Measurements from ENCODE around the gene SLC43A2.
A peak's percentile ranks its signal among the peaks of the same experiment; 100 is the strongest.

Gene SLC43A2

DNA sequence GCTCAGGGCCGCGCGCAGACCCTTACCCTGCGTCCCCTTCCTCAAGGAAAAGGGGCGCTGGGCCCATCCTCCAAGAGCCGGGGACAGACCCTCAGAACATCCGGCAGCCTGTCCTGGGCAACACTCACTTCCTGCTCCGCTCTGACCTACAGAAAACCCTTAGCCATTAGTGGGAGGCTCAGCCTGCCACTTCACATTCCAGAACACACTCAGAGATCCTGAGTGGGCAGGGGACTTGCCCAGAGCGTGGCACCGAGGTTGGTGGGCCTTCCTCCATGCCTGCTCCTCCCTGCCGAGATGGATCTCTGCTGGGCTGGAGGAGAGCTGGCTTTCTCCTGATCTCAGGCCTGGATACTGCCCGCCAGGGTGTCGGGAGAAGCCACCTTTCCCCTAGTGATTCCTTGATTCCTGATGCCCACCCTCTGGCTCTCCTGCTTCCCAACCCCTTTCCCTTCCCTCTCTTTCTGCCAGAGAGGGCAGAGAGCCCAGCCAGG is 15.4 kb upstream of the SLC43A2 start:
- no peak for DNase-seq (ENCODE audit: low read depth)

DNA sequence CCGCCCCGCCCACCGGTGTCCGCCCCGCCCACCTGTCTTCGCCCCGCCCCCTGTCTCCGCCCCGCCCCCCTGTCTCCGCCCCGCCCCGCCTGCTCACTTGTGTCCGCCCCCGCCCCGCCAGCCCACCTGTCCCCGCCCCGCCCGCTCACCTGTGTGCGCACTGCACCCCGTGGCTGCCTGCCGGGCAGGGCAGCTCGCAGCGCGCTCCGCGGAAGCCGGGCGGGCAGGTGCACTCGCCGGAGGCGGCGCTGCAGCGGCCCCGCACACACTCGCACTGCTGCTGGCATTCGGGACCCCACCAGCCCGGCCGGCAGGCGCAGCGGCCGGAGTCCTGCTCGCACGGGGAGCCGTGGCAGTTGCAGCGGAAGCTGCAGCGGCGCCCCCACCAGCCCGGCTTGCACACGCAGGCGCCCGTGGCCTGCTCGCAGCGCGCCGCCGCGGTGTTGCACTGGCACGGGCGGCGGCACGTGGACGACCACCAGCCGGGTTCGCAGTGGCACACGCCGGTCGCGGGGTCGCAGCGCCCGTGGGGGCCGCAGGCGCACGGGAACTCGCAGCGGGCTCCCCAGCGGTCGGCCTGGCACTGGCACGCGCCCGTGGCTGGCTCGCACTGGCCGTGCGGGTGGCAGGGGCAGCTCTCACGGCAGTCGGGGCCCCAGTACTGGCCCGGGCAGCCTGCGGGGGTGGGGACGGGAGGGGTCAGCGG is 14.8 kb upstream of the SLC43A2 start:
- peak; percentile 31 for DNase-seq (ENCODE audit: low read depth)

DNA sequence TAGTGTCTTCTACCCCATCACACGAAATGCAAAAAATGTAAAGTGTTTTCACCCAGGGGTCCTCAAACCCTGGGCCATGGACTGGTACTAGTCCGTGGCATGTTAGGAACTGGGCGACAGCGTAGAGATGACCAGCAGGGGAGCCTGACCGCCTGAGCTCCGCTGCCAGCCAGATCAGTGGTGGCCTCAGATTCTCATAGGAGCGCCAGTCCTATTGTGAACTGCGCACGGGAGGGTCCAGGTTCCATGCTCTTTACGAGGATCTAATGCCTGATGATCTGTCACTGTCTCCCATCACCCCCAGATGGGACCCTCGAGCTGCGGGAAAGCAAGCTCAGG is 12.4 kb upstream of the SLC43A2 start:
- DNase-seq (ENCODE audit: low read depth): no peak

DNA sequence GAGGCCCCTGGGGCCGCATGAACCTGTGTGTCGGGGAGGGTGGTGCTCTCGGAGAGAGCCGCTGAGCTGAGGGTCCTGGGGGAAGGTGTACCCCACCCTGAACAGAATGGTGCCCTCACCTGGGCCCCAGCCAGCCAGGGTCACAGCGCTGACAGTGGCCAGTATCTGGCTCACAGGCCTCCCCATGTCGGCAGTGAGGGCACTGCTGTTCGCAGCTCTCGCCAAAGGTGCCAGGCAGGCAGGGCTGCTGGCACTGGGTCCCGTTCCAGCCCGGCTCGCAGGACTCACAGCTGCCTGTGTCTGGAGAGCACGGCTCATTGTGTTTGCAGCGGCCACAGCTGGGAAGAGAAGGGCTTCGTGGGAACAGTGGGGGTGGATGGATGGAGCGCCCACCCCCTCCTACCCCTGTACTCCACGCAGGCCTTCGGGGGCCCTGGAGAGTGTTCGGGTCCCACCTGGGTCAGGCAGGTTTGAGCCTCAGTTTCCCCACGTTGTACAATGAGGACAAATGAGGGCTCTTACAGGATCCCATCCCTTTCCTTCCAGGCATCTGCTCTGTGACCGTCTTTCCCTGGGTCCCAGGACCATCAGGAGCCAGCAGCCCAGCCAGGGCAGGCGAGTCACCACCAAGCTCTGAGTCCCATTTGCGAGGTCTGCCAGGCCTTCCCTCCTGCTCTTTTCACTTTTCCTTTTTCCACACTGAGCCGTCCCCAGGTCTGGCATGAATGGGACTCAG is 11.9 kb upstream of the SLC43A2 start:
- DNase-seq (ENCODE audit: low read depth): no peak

DNA sequence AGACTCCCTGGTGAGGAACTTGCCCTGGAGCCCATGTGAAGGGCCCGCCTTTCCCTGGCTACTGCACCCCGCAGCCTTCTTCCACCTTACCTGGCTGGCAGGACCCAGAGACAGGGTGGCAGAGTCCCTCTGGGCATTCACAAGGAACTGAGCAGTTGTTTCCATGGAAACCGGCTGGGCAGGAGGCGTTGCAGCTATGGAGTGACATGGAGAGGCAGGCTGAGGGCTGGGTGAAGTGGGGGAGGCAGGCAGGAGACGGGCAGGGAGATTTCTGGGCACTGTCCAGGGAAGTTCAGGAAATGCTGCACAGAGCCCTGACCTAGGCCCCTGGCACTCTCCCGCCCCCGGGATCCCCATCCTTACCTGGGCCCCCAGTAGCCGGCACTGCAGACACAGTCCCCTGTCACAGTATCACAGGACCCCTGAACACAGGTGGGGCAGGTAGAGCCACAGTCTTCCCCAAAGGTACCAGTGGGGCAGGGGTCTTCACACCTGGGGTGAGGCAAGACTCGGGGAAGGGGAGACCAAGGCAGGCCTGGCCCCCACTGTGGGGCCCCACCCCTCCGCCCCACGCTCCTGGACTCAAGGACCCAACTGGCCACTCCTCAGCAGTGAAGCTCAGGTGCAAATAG is 11.0 kb upstream of the SLC43A2 start:
- DNase-seq (ENCODE audit: low read depth): no peak

DNA sequence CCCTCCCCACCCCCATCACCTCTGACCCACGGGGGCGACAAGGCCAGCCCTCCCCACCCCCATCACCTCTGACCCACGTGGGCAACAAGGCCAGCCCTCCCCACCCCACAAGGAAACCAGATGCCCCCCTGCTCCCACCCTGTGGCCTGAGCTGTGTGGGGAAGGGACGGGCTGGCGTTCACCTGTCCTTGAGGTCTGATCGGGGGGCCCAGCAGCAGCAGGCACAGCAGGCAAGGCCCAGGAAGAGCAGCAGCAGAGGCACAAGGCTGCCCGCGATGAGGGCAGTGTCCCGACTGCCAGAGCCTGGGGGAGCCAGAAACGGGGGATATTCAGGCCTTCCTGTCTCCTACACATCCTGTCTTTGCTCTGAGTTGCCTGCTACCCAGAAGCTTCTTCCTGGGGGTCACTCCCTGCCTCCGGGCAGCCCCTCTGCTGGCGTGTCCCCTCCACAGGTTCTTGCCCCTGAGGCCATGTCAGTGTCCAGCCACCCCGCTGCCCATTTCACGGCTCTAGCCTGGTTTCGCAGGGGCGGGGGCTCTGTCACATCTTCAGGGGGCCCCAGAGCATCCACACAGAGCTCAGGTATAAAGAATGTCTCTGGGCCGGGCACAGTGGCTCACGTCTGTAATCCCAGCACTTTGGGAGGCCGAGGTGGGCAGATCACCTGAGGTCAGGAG is 10.1 kb upstream of the SLC43A2 start:
- DNase-seq (ENCODE audit: low read depth): no peak

DNA sequence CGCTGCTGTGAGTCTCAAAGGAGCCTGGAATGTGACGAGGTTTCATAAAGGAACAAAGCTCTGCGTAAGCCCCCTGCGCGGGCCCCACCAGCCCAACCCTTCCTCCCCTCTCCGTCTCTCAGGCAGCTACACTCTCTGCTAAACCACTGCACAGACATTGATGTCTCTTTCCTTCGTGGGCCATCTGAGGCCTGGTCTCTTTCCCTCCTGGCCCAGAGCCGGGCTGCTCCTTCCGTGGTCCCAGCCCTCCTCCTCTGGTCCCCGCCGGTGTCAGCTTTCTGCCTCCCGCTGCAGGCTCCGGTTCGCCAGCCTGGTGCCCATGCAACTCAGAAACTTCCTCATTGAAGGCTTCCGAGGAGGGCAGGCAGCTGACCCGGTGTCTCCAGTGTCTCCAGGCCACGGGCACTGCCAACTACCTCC is 9.5 kb upstream of the SLC43A2 start:
- DNase-seq (ENCODE audit: low read depth): no peak

DNA sequence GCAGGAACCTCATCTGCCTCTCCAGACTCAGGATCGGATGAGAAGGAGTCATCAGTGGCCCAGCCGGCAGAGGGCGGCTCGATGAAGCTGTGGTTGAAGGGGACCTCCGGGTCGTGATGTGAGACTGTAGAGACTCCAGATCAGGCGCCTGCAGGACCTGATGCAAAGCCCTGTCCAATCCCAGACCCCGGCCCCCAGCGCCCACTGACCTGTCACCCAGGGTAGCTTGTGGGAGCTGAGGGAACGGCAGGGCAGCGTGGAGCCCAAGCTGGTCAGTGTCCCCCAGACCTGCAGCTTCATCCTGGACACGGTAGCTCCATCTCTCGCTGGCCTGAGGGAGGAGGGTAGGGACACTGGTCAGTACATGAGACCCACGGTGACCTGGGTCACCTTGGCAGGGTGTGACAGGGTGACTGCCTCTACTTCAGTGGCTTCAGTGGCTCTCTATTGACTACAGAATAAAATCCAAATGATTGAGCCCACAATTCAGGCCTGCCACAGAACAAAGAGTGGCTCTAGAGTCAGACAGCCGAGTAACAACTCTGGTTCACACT is 8.2 kb upstream of the SLC43A2 start:
- no peak for DNase-seq (ENCODE audit: low read depth)

DNA sequence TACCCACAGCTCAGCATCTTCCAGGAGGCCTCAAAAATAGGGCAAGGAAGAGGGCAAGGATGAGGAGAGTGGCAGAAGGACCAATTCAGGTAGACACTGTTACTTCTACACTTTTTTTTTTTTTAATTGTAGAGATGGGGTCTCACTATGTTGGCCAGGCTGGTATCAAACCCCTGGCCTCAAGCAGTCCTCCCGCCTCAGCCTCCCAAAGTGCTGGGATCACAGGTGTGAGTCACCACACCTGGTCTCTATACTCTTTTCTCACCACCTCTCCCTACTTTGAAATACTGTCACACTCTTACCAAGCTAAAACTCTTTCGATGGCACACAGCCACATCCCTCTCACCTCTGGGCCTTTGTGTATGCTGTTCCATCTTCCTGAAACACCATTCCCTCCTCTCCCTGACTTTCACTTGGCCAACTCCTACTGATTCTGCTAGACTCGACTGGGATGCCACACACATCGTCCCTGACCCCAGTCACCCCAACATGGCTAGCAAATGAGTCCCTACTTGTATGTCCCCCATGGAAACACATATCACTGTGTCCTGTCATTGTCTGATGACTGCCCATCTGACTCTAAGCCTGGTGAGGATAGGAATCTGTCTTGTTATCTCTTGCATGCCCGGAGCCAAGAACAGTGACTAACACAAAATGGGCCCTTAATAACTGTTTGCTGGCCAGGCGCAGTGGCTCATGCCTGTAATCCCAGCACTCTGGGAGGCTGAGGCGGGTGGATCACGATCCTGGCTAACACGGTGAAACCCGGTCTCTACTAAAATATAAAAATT is 7.2 kb upstream of the SLC43A2 start:
- DNase-seq (ENCODE audit: low read depth): no peak

DNA sequence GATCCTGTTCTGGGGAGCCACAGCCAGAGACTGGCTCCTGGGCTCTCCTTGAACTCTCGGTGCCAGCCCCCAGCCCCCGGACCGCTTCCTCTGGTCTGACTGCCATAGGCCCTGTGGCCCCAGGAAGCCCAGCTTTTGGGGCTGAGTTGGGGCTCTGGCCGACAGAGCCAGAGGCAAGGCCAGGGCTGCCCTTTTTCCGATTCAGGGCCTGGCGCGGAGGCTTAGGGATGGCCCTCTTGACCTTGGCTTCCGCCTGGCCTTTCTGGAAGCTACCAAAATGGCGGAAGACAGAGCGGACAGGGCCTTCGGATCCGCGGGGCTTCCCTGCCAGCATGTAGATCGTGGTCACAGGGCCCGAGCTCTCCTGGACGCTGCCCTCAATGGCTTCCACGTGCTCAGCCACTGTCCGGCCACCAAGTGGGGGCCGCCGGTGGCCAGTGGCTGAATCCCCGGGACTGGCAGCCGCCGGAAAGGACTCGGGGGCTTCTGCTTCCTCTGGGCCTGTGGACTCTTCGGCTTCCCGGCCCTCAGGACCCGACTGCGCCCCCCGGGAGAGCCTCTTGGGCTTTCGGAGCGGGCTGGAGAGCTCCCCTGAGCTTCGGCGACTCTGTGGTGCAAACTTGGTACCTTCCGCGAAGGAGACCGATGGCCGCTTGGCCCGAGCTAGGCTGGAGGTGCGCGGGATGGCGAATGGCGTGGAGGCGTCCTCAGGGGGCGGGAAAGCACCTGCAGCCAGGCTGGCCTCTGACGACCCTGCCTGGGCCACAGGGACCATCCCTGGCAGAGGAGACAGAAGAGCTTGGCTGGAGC is 6.4 kb upstream of the SLC43A2 start:
- no peak for DNase-seq (ENCODE audit: low read depth)

DNA sequence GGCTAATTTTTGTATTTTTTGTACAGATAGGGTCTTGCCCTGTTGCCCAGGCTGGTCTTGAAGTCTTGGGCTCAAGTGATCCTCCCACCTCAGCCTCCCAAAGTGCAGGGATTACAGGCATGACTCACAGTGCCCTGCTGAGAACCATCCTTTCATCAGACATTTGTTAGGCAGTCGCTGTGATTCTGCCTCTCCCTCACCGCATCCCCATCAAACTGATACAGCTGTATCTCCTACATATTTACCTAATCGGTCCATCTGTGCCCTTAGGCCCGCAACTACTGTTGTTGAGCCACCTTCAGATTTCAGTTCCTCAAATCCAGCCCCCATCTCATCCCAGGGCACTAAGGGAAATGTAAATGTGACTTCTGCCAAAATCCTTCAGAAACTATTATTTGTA is 2.0 kb upstream of the SLC43A2 start:
- no peak for DNase-seq (ENCODE audit: low read depth)

DNA sequence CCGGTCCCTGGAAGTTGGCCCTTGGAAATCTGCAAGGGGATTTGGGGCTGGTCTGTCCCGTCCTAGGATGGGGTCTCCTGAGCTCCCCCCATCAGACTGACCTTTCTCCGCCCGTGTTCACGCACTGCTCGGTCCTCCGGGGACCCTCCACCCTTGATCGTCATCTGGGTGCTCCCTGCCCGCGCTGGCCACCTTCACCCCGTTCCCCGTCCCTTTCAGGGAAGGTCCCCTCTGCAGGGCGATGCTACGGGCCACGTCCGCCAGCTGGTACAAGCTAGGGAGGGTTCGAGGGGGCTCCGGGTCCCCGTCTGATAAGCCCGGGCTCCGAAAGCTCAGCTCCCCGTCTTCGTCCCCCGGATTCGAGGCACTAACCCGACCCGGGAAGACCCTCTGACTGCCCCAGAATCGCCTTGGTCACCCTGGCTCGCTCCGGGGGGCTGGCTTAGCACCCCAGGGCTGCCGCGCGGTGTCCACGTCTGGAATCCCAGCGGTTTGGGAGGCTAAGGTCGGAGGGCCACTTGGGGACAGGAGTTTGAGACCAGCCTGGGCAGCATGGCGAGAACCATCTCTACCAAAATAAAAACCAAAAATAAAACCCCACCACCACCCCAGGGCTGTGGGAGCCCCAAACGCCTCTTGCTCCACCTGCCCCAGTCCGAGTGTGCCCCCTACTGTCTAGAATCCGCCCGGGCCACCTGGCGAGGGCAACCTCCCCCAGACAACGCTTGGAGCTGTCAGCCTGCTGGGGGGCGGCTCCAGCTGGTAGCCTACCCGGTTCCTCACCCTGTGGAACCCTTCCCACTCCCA is 1.1 kb upstream of the SLC43A2 start:
- peak; percentile 53 for DNase-seq (ENCODE audit: low read depth)

DNA sequence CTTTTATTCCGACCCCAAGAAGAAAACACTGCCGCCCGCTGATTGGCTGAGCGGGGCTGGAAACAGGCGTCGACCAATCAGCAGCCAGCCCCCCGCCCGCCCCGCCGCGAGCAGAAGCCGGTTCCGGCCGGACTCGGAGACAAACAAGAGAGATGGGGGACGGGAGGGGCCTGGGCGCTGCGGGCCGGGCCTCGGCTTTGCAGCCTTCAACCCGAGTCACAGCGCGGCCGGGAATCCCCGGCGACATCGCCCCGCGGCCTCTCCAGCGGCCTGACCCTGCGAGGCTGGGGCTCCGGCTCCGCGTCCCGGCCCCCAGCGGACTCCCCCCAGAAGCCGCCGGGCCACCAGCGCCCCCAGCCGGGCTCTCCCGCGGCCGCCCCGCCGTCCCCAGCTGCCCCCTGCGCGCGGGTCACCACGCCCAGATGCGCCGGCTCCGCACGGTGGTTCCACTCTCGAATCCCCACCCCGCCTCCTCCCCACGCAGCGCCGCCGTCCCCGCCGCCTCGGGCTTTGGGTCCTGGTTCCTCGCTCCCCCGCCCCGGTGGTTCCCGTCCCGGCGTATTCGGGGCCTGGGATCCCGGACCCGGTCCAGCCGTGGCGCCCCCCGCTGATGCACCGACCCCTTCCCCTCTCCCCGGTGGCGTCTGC is 346 bp upstream of the SLC43A2 start:
- peak; percentile 83 for DNase-seq (ENCODE audit: low read depth)

DNA sequence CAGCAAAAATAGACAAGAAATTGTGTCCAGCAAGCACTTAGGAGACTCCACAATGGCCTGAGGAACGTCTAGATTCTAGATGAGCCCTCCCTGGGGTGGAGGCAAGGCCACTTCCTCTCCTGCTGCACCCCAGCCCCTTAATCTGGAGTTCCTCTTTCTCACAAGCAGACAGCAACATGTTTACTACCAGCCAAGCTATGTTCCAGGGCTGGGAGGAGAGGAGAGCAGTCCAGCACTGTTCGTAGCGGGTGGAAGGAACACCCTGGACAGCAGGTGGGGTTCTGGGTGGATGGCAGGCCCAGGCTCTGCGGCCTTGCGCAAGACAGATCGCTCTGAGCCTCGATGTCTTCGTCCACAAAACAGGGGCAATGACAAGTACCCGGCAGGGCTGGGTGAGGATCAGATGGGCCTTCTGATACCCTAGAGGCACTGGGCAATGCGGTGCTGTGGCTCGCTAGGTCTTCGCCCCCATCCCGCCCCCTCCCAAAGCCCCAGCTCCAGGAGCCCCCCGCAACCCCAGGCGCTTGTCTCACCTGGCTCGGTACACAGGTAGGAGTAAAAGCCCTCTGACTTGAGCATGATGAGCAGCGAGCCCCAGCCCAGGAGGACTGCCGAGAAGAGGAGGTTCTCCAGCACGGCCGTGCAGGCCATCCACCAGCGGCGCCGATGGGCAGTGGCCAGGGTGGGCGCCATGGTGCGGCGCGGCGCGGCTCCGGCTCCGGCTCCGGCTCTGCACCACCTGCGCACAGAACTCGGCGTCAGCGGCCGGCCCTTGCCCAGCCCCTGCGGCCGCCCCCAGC is 1.3 kb downstream of the SLC43A2 start:
- DNase-seq (ENCODE audit: low read depth): no peak

DNA sequence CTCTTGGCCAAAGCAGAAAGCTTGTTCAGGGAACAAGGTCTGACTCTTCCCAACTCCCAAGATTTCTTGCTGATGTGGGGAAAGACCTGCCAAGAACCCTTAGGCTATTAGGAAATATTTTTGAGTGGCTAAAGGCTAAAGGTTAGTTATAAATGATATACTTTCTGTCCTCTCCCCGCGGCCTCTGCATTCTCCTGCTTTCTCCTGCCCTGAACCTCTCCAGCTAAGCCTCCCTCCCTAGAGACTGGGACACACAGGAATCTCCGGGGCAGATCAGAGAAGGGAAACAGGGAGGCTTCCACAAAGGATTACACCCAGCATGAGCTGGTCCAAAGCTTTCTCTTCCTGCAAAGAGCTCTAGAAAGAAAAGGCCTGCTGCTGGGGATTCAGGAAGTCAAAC is 2.3 kb downstream of the SLC43A2 start:
- no peak for DNase-seq (ENCODE audit: low read depth)

DNA sequence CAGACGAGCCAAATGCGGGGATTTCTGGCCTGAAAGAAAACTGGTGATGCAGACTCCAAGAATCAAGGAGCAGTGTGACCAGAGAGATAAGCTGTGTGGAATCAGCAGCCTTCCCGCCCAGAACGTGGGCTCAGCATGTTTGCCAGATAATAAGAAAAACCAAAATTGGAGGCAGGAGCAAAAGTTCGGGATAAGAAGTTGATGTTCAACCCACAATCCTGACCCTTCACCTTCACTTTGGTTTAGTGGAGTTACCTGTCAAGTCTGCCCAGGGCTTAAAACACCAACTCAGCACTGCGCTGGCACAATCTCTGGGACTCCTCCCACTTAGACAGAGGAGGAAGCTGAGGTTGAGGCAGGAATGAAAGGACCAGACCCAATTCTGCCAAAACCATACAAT is 3.1 kb downstream of the SLC43A2 start:
- DNase-seq (ENCODE audit: low read depth): no peak

DNA sequence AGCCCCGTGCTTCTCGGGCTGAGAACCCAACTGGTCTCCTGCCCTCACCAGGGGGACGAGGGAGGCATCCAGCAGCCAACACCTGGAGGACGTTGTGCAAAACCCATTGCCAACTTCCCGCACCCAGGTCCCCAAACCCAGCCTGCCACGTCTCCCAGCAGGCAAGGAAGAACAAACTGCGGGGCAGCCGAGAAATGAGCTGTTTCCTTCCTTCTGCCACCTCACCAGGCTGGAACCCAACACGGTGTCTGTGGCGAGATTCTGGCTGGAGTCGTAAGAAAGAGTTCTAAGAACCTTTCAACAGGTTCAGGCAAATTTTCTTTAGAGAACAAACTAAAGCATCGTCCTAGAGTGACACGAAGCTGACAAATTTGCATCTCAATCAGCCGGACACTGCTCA is 3.6 kb downstream of the SLC43A2 start:
- DNase-seq (ENCODE audit: low read depth): no peak

DNA sequence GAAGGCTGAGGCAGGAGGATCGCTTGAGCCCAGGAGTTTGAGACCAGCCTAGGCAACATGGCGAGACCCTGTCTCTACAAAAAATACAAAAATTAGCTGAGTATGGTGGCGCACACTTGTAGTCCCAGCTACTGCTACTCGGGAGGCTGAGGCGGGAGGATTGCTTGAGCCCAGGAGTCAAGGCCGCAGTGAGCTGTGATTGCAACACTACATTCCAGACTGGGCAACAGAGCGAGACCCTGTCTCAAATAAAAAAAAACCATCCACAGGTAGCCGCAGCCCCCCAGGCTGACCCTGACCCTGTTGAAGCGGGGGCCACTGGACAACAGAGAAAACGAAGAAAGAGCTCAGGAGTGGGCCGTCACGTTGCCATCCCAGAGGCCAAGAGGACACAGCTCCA is 4.0 kb downstream of the SLC43A2 start:
- no peak for DNase-seq (ENCODE audit: low read depth)

Measured in stimulated activated CD8-positive, alpha-beta memory T cell treated with anti-CD3 and anti-CD28 coated beads, Interleukin-12 subunit alpha, Interleukin-12 subunit beta, amount 100 ng/mL, for 4 hours (primary cell).